Uterus (tissue), 4 donors: ENCODE results near the gene PIAS1. TPM values are rescaled to one million over a fixed set of nuclear protein-coding genes. Genes with fewer than 3 reads are reported as not detected.

Source experiments
- DNase-seq, 2 donors: peaks; one replicate each; pipeline ENCODE4 v3.0.0-alpha.2; 2019 to 2020
- H3K27ac ChIP-seq, 2 donors: fragments of 200-600 bp; sonication (generic); 1 replicate in 1 of 2; 2 replicates in 1 of 2; pipeline ENCODE4 v1.5.1; 2016 to 2018
- H3K27me3 ChIP-seq, 2 donors: fragments of 200-600 bp; sonication (generic); one replicate each; pipeline ENCODE4 v1.5.1; 2018 to 2019; ENCODE audit warnings: control low read depth in 1 of 2
- H3K36me3 ChIP-seq, 2 donors: fragments of 200-600 bp; sonication (generic); one replicate each; pipeline ENCODE4 v1.5.1; 2019; ENCODE audit warnings: control low read depth in 1 of 2
- H3K4me1 ChIP-seq, 2 donors: fragments of 200-600 bp; sonication (generic); one replicate each; pipeline ENCODE4 v1.5.1; 2018 to 2019; ENCODE audit warnings: control low read depth in 1 of 2
- H3K4me3 ChIP-seq, 2 donors: fragments of 200-600 bp; sonication (generic); 1 replicate in 1 of 2; 2 replicates in 1 of 2; pipeline ENCODE4 v1.5.1; 2018 to 2019; ENCODE audit warnings: mild to moderate bottlenecking in 1 of 2
- H3K9me3 ChIP-seq, 2 donors: fragments of 200-600 bp; sonication (generic); one replicate each; pipeline ENCODE4 v1.5.1; 2019; ENCODE audit warnings: control low read depth in 1 of 2
- CTCF ChIP-seq, 4 experiments: fragments of 200-600 bp in 2 of 4; fragments of 450-650 bp in 2 of 4; sonication (generic) in 2 of 4; IDR thresholded peaks; one replicate each; pipeline ENCODE4 v1.5.1; 2016 to 2019; ENCODE audit warnings: antibody characterized with exemption in 4 of 4, mild to moderate bottlenecking in 2 of 4, moderate library complexity in 1 of 4
- POLR2A ChIP-seq, 2 donors: fragments of 450-650 bp; IDR thresholded peaks; one replicate each; pipeline ENCODE4 v1.6.1; 2016; ENCODE audit warnings: antibody characterized with exemption in 2 of 2, mild to moderate bottlenecking in 1 of 2, moderate library complexity in 1 of 2
- intact Hi-C: fragments of 100-400 bp; cut with DNase I; formaldehyde crosslinking; loops from one replicate; pipeline ENCODE4 v1.15.1; 2023; ENCODE audit warnings: low total_unique reads
- total RNA-seq, 4 donors: library from RNA; depleted of rRNA in 3 of 4; stranded (reverse); fragments of >200 nt in 3 of 4; gene quantifications; one replicate each; pipeline versions ENCODE4 v1.1.0 to v1.2.4, GENCODE V29; 2014 to 2023
- donor health status: DM: yes; HTN: yes; CAD: no.

Gene PIAS1
- total RNA-seq, 4 donors from 2014 or later, result 19.1 to 171 (median 95.9) TPM

- H3K4me3 ChIP-seq, result no peak overlapping the region
- no peak for DNase-seq
- H3K27me3 ChIP-seq, result no peaks in the 10 kb centered on the region
- H3K4me1 ChIP-seq, result peaks cover 0 to 24% of the 10 kb centered on the region in 2 donors
- TF ChIP-seq CTCF (IDR thresholded peaks at IDR 0.05), result no peak
- no peak for TF ChIP-seq POLR2A (IDR thresholded peaks at IDR 0.05)
- no peak overlapping the region for H3K27ac ChIP-seq
- no peaks in the 10 kb centered on the region for H3K9me3 ChIP-seq
- intact Hi-C loops, result no loop called here
- no peaks in the 10 kb centered on the region for H3K36me3 ChIP-seq
Measured at GRCh38 chr15:68080334-68080733, 26.2 kb downstream of the PIAS1 start.

GRCh38 chr15:68080783-68081182, 26.7 kb downstream of the PIAS1 start:
- no peak for TF ChIP-seq POLR2A (IDR thresholded peaks at IDR 0.05)
- TF ChIP-seq CTCF (IDR thresholded peaks at IDR 0.05), result no peak

GRCh38 chr15:68081869-68082505, 27.9 kb downstream of the PIAS1 start:
- H3K27ac ChIP-seq, result no peak overlapping the region
- intact Hi-C loops, result no loop called here
- peaks cover 0 to 24% of the 10 kb centered on the region in 2 donors for H3K4me1 ChIP-seq
- no peaks in the 10 kb centered on the region for H3K36me3 ChIP-seq
- TF ChIP-seq POLR2A (IDR thresholded peaks at IDR 0.05) (no peak), CTCF (IDR thresholded peaks at IDR 0.05) (no peak)
- no peak overlapping the region for H3K4me3 ChIP-seq
- no peaks in the 10 kb centered on the region for H3K27me3 ChIP-seq
- DNase-seq, result no peak
- no peaks in the 10 kb centered on the region for H3K9me3 ChIP-seq

More at GRCh38 chr15:68080783-68081182, 26.7 kb downstream of the PIAS1 start:
- H3K4me1 ChIP-seq, result peaks cover 0 to 24% of the 10 kb centered on the region in 2 donors
- H3K27ac ChIP-seq, result no peak overlapping the region
- H3K27me3 ChIP-seq, result no peaks in the 10 kb centered on the region
- intact Hi-C loops, result no loop called here
- no peak overlapping the region for H3K4me3 ChIP-seq
- no peaks in the 10 kb centered on the region for H3K36me3 ChIP-seq
- no peaks in the 10 kb centered on the region for H3K9me3 ChIP-seq
- no peak for DNase-seq

GRCh38 chr15:68082735-68083134, 28.6 kb downstream of the PIAS1 start:
- H3K4me1 ChIP-seq, result peaks cover 0 to 18% of the 10 kb centered on the region in 2 donors
- no peak for DNase-seq
- no peaks in the 10 kb centered on the region for H3K27me3 ChIP-seq
- no peak for TF ChIP-seq POLR2A (IDR thresholded peaks at IDR 0.05)
- no peak overlapping the region for H3K27ac ChIP-seq
- H3K9me3 ChIP-seq, result no peaks in the 10 kb centered on the region
- intact Hi-C loops, result no loop called here
- H3K36me3 ChIP-seq, result no peaks in the 10 kb centered on the region
- H3K4me3 ChIP-seq, result no peak overlapping the region

- no peak overlapping the region for H3K4me3 ChIP-seq
- TF ChIP-seq POLR2A (IDR thresholded peaks at IDR 0.05), result no peak
- no peak for TF ChIP-seq CTCF (IDR thresholded peaks at IDR 0.05)
- H3K4me1 ChIP-seq, result peaks cover 0 to 12% of the 10 kb centered on the region in 2 donors
- intact Hi-C loops, result no loop called here
- no peak for DNase-seq
- no peak overlapping the region for H3K27ac ChIP-seq
- H3K36me3 ChIP-seq, result no peaks in the 10 kb centered on the region
- H3K9me3 ChIP-seq, result no peaks in the 10 kb centered on the region
- H3K27me3 ChIP-seq, result no peaks in the 10 kb centered on the region
Measured at GRCh38 chr15:68083463-68083862, 29.3 kb downstream of the PIAS1 start.
